HTERT RPE-1 (cell line): ENCODE measurements around the gene CCN2.
"Not testable (repeated sequence)": the region's sequence is repeated elsewhere in the genome, so short reads cannot be mapped to it uniquely, and the experiment has no call there.

Source experiments
- in situ Hi-C: fragments of 300-500 bp; cut with MboI; formaldehyde crosslinking; loops from 4 replicates; pipeline ENCODE4 v1.14.3; 2020; ENCODE audit warnings: low sequenced_read_pairs

The CCN2 gene

DNA sequence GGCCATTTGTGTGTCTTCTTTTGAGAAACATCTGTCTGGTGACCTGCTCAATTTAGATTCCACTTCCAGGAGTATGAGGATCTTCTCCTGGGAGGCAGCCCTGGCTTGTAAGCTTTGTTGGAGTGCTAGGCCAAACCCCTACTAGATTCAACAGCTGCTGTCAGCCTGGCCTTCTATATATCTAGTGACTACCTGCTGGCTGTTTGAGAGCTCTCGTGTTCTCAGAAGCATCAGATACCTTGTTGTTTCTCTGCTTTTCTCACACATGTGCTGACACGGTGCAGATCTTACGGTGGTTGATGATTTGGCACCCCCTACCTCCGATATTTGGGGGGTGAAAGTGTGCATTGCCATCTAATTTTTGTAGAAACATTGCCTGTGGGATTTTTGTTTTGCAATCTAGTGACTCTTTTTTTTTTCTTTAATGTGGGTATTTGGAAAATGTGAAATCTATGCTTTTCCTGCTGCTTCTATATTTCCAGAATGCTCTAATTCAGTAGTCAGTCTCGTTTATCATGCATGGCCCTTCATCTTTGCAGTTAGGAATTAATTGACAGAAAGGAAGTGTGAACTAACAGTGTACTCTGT is 4.7 kb downstream of the CCN2 start:
- in situ Hi-C loops = no loop called here

DNA sequence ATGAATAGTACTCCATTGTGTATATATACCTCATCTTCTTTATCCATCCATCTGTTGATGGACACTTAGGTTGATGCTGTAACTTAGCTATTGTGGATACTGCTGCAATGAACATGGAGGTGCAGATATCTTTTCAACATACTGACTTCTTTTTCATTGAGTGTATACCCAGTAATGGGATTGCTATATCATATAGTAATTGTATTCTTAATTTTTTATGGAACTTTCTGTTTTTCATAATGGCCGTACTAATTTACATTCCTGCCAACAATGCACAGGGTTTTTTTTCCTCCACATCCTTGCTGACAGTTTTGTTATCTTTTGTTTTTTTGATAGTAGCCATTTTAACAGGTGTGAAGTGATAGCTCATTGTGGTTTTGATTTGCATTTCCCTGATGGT is 5.2 kb downstream of the CCN2 start:
- in situ Hi-C loops = no loop called here

DNA sequence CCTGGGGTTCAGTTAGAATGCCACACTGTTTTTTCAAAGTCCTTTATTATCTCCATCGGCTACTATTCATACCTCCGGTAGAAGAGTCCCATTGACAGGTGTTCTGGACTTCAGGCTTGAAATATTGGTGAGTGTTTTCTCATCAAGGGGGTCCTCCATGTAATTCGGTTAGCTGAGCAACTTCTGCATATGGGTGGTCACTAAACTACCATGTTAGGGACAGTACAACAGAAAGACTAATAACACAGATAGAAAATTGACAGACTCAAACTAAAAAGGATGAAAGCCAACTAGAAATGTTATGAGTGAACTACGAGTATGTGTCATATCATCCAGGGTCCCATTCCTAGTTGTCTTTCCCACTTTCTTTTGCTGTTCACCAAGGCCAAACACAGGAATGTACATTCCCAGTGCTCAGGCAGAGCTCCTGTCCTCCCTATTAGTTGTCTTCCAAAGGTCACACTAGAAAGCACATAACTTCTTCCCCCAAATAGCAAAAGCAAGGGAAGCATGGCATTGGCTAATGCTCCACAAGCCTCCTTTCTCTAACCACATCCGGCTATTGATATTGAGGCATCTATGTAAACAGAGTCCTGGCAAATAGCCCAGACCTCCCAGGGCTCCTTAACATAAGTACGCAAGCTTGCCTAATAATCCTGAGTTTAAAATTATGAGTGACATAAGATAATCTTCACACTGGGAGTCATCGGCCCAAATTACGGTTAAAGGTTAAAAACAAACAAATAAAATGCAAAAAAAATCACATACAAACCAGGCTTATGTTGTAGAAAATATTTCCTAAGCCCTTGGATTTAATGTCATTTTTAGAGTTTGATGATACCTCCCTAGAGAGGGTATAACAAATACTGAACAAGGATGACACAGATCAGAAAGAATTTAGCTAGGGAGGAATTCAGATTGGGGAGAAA is 13.2 kb downstream of the CCN2 start:
- in situ Hi-C loops = no loop called here

DNA sequence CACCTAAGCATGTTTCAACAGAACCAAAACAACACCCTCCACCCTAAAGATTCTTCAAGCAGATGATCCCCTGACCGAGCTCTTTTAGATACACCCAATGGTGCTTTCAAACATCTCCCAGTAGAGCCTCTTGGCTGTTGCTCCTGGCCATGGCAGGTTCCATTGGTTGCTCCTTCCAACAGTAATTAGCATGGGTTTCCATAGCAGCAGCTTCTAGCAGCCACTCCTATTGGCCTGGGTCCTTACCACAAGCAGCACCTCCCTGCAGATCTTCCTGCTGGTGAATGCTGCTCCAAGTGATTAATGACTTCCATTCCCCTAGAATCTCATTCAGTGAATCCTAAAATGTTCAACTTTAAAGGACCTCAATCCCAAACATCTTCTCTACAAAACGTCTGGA is 13.9 kb downstream of the CCN2 start:
- in situ Hi-C loops = no loop called here

DNA sequence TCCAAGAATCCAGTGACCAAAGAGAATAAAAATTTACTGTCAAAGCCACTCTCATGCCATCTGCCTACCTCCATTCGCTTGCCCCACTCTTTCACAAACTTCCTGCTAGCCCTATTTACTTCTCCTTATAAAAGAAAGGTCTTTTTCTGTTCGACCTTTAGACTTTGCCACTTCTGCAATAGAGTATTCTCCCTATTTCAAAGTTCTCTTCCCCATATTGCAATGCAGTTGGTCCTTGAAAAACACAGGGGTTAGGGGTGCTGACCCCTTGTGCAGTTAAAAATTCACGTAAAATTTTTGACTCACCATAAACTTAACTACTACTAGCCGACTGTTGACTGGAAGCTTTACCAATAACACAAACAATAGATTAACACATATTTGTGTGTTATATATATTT is 15.0 kb downstream of the CCN2 start:
- in situ Hi-C loops = no loop called here

DNA sequence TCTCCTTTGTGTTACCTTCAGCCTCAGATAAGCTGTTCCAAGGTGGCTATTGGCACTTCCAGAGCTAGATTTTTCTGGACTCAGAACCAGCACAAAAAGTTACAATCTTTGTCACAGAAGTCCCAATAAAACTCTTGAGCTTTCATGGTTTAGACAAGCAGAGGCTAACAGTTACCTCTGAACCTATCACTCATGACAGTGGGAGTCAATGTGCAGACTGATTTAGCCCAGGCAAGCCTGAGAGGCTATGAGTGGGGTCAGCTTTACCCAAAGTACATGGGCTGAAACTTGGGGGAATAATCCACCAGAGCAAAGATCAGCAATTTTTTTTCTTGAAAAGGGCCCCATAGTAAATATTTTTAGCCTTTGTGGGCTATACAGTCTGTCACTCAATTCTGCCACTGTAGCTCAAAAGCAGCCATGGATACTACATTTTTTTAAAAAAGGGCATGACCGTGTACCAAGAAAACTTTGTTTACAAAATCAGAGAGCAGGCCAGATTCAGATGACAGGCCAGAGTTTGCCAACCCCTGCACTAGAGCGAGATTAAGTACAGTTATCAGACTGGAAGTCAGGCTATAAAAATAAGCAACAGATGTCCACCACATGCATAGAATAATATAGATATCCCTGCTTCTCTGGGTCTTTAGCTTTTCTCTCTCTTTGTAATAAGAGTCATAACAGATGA is 20.0 kb downstream of the CCN2 start:
- in situ Hi-C loops = no loop called here

DNA sequence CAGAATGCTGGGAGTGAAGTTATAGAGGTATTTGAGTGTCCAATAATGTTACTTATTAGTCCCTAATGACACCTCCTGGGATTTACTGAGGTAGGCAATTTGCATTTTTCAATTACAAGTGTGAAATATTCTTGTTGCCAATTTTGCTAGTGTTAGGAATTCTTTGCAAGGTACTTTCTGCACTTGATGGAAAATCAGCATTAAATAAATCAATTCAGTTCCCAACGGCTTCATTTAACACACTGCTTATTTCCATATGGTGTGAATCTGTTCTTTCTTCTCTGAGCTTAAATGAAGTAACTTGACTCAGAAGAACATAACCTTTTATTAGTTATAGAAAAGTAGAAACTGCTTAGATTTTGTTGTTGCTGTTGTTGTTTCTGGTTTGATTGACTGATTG is 21.2 kb downstream of the CCN2 start:
- in situ Hi-C loops = no loop called here

DNA sequence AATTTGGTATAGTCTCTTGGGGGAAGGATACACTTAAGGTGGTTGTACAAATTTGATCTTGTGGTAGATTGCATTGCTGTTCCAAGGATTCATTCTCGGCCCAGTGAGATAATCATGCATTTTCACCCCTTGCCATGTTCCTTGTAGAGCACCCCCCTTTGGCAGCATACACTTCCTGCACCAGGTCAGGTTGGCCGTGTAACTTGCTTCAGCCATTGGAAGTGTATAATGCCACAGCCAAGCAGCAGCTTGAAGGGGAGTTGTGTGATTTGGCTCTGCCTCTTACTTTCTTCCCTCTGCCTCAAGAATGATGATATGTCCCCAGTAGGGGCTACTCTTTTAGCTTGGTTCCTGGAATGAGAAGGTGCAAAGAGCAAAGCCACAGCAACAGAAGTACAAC is 21.9 kb downstream of the CCN2 start:
- in situ Hi-C loops = no loop called here

DNA sequence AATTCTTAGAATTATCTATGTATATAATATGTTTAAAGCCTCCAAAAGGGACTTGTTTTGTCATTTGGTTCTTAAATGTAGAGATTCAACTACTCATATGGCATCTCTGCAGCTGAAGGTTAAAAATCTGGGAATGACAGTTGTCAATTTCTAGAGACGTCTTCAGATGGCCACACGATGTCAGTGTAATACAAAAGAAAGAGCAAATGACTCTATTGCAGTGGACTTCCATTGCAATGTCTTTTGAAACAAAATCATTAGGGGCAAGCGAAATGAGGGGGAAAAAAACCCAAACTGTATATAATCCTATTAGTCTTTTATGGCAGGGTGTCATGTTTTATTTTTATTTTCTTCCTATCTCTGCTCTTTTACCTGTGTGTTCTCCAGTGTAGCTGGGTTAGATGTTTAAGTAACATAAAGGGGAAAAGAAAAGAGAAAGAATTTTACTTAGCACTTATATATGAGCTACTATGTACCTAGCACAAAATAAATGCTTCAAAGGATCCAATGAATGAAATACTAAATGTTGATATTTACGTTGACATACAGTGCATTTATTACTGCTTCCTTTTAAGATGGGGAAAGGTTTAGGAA is 26.2 kb downstream of the CCN2 start:
- in situ Hi-C loops = no loop called here

DNA sequence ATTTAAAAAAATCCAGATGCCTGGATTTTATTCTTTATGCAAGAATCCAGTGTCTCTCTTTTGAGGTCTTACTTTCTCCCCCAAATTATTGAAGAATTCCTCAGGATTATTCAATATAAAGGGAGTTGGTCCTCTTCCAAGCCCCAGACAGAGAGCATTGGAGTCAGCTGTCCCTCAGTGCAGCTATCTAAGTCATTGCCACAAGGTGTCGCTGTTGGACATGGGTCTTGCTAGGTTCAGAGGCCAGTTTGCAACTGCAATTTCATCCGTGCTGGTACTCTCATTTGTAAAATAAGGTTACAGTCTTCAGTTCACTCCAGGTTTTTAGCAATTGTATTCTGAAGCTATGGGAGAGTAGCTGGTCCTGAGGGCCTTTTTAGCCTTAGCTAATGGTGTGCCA is 27.8 kb downstream of the CCN2 start:
- in situ Hi-C loops = no loop called here

DNA sequence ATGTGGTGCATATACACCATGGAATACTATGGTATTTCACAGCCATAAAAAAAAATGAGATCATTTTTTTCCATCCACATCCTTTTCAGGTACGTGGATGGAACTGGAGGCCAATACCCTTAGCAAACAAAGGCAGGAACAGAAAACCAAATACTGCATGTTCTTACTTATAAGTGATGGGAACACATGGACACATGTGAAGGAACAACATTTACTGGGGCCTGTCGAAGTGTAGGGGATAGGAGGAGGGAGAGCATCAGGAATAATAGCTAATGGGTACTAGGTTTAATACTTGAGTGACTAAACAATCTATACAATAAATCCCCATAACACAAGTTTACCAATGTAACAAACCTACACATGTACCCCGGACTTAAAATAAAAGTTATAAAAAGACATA is 30.5 kb downstream of the CCN2 start:
- in situ Hi-C loops = no loop called here

DNA sequence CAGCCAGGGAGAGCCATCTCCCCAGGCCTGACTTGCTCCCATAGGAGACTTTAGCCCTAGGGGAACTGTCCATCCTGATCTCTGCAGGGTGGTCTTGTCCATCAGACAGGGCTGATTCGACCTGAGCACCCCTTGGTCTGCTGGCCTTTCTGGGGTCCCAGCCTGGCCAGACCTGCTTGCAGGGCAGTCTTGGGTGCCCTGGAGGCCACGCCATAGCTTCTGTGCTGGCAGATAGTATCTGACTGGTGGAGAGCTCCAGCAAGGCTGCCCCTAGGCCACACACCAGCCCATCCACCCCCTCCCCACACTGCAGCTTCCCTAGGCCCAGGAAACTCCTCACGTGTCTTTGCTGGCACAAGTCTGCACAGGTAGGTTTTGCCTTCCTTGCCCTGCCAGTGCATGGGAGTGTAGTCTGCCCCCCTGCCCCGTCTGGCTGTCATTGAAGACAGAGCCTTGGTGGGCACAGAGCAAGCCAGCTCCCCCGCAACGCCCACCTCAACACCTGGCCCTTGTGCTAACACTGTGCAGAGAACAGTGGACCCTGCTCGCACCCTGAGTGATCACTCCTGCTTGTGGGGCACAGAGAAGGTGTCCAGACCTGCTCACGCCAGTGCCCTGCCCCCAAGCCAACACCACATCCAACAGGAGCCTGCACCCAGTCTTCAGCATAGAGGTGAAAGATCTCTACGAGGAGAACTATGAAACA is 32.4 kb downstream of the CCN2 start:
- in situ Hi-C loops = no loop called here

DNA sequence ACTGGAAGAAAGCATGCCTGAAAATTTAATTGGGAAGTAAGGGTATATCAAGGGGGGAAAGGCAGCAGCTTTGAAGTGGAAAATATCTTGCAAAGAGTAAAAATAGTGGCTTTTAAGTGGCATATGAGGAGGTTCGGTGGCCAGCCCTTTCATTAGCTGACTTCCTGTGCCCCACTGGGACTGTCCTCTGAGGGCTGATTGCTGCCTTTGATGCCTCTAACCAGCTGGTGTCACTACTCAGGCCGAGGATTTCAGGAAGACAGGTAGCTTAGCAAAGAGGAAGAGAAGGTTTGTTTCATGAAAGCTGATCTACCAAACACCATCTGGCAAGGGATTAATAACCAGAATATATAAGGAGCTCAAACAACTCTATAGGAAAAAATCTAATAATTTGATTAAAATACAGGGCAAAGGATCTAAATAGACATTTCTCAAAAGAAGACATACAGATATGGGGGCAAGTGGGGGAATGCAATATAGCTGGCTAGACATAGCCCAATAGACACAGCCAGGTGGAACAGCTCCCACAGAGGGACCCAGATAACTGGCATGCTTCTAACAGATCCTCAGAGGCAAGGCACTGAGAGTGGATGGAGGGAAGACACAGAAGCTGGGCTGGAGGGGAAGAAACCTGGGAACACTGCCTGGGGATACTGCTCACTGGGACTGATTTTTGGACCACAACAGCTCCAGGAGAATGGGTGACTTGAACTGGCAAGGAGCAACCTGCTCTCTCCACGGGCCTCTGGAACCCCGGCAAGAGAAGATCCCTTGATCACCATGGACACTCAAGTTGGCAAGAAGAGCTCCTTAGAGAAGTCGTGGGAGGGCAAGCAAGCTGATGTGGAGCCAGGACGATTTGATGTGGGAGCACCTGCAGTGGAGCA is 33.2 kb downstream of the CCN2 start:
- in situ Hi-C loops = no loop called here

DNA sequence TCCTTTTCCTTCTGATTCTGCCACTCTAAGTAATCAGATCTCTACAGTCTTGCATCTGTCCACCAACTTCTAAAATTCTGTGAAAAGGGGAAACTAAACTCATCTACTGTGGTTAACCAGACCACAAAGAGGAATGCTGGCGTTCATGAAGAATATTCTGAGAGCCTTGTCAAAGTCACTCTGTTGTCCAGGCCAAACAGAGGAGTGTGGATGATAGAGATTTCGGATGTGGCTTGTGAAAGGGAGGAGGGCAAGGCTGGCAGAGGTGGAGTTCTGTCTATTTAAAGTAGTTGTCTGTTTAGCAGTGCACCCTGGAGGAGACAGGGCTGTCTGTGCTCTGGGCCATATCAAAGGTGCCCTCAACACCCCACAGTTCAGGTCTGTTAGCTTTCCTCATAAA is 33.9 kb downstream of the CCN2 start:
- in situ Hi-C loops = no loop called here

DNA sequence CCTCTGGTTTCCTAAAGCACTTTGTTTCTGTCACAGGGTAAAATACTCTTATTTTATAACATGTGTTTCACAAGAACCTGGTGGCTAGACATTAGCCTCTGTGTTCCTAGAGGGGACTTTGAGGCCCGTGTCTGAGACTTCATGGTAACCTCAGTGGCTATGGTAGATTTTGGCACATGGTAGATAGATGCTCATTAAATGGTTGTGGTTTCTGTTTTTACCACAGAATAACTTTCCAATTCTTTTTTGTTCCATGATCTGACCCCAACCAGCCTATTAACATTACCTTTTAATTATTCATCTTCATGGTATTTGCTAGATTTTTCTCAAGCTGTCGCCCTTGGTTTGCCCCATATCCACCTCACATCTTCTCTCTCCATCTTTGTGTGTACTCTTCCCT is 34.3 kb downstream of the CCN2 start:
- in situ Hi-C loops = no loop called here

DNA sequence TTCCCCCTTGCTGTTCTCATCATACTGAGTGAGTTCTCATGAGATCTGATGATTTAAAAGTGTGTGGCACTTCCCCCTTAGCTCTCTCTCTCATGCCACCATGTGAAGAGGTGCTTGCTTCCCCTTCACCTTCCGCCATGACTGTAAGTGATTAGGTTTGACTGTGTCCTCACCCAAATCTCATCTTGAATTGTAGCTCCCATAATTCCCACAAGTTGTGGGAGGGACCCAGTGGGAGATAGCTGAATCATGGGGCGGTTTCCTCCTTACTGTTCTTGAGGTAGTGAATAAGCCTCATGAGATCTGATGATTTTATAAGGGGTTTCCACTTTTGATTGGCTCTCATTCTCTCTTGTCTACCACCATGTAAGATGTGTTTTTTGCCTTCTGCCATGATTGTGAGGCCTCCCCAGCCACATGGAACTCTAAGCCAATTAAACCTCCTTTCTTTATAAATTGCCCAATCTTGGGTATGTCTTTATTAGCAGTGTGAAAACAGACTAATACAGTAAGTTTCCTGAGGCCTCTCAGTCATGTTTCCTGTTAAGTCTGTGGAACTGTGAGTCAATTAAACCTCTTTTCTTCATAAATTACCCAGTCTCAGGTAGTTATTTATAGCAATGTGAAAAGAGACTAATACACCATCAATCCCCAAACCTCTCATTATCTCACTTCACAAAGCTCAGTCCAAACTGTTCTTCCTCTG is 34.9 kb downstream of the CCN2 start:
- in situ Hi-C loops = not testable (repeated sequence)

DNA sequence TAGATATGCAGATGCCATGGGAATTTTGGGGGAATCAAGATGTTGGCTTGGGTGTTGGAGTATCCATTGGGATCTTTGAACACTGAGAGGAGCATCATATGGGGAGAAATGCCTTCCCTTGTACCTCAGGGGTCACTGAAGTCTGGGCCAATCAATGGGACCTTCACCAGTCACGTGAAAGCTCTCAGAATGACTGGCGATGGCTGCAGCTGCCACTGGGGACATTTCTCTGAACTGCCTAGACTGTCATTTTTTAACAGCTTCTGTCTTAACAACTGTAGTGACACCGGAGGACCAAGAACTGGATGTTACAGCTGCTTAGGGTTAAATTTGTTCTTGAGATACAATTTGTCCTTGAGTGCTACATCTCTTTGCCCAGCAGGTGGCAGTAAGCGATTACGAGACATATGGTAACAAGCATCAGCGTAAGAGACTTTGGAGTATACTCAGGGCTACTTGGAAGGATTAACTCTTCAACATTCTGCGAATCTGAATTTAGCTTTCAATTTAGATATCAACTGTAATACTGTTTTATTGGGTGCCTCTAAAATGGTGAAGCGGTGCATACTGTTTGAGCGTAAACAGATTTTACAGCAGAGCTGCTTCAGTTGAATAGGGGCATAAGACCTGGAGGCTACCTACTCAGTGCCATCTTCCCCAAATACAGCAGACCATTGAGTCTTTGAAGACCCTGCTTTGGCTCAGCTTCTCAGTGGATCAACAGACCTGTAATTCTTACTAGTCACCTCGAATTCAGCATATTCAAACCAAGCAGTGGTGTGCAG is 36.0 kb downstream of the CCN2 start:
- in situ Hi-C loops = no loop called here

DNA sequence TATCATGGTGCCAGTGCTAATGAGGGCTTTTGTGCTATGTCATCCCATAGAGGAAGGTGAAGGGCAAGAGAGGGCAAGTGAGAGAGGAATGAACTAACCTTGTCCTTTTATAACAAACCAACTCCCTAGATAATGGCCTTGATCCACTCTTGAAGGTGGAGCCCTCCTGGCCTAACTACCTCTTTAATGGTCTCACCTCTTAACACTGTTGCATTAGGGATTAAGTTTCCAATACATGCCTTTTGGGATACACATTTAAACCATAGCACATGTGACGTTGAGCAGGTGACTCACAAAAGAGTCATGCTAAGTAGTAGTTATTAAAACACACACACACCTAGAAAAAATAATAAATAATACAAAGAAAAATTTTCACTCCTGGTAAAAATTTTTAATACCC is 36.9 kb downstream of the CCN2 start:
- in situ Hi-C loops = no loop called here

DNA sequence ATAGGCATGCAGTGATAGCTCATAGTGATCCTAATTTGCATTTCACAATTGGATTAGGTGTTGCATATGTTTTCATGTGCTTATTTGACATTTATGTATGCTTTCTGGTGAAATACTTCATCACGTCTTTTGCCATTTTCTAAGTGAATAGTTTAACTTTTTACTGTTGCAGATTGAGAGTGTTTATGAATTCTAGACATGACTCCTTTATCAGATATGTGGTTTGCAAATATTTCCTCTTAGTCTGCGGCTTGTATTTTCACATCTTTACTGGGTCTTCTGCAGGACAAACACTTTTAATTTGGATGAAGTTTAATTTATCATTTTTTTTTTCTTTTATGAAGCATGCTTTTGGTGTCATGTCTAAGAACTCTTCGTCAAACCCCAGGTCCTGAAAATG is 39.2 kb downstream of the CCN2 start:
- in situ Hi-C loops = no loop called here
